K562 (cell line): ENCODE measurements around the gene ATP5MC3. TPM values are rescaled to one million over a fixed set of nuclear protein-coding genes. Genes with fewer than 3 reads are reported as not detected.
A peak's percentile ranks its signal among the peaks of the same experiment; 100 is the strongest.

Experiments used
- COPS2 ChIP-seq: fragments of 450-650 bp; conservative IDR thresholded peaks from 2 replicates; pipeline ENCODE4 v1.6.1; 2016; ENCODE audit warnings: mild to moderate bottlenecking, moderate library complexity
- CREM ChIP-seq: IDR thresholded peaks from 2 replicates; pipeline ENCODE4 v1.6.1; 2014; ENCODE audit warnings: antibody characterized with exemption, low read depth
- FOXM1 ChIP-seq, 2 experiments: fragments of 450-650 bp in 1 of 2; sonication (generic) in 1 of 2; formaldehyde crosslinking in 1 of 2; IDR thresholded peaks; 2 replicates each; pipeline versions ENCODE4 v1.6.1 to v1.9.0; 2017 to 2022; ENCODE audit warnings: low read depth in 2 of 2, mild to moderate bottlenecking in 2 of 2, missing genetic modification reagents in 1 of 2, moderate library complexity in 1 of 2
- HDAC2 ChIP-seq: fragments of 450-650 bp; IDR thresholded peaks from 2 replicates; pipeline ENCODE4 v1.6.1; 2016; ENCODE audit warnings: mild to moderate bottlenecking
- HMBOX1 ChIP-seq: sonication (generic); IDR thresholded peaks from 2 replicates; pipeline ENCODE4 v1.6.1; 2016
- ILK ChIP-seq: fragments of 450-650 bp; IDR thresholded peaks from 2 replicates; pipeline ENCODE4 v1.6.1; 2016; ENCODE audit warnings: missing genetic modification characterization, low read depth, mild to moderate bottlenecking, missing compliant biosample characterization, moderate library complexity, borderline replicate concordance
- MBD1 ChIP-seq: fragments of 250-450 bp; sonication (Bioruptor Pico); IDR thresholded peaks from 2 replicates; pipeline ENCODE4 v1.8.0; 2022; ENCODE audit warnings: inconsistent platforms
- NBN ChIP-seq: fragments of 450-650 bp; IDR thresholded peaks from 2 replicates; pipeline ENCODE4 v1.6.1; 2016; ENCODE audit warnings: low read depth, mild to moderate bottlenecking
- NELFE ChIP-seq: IDR thresholded peaks from 2 replicates; pipeline ENCODE4 v1.6.1; 2011; ENCODE audit warnings: mild to moderate bottlenecking; ENCODE audit not compliant: insufficient read depth, insufficient read length
- NONO ChIP-seq, 2 experiments: fragments of 200-400 bp in 1 of 2; fragments of 450-650 bp in 1 of 2; formaldehyde crosslinking in 1 of 2; IDR thresholded peaks; 2 replicates each; pipeline ENCODE4 v1.6.1; 2017; ENCODE audit warnings: low read depth in 2 of 2, mild to moderate bottlenecking in 2 of 2, moderate library complexity in 2 of 2, low read length in 1 of 2
- POLR2B ChIP-seq: fragments of 450-650 bp; IDR thresholded peaks from 2 replicates; pipeline ENCODE4 v1.6.1; 2018; ENCODE audit warnings: low read depth; ENCODE audit not compliant: partially characterized antibody
- ZC3H4 ChIP-seq: sonication (generic); formaldehyde crosslinking; IDR thresholded peaks from 2 replicates; pipeline ENCODE4 v1.9.0; 2021; ENCODE audit warnings: missing genetic modification reagents, borderline replicate concordance
- ZNF263 ChIP-seq: sonication (generic); formaldehyde crosslinking; IDR thresholded peaks from 2 replicates; pipeline ENCODE4 v1.8.0; 2022; ENCODE audit warnings: mild to moderate bottlenecking, missing genetic modification reagents, borderline replicate concordance
- ZNF77 ChIP-seq: fragments of 250-450 bp; sonication (Bioruptor Pico); IDR thresholded peaks from 2 replicates; pipeline ENCODE4 v1.5.0; 2020
- polyA plus RNA-seq, 8 experiments: library from polyadenylated mRNA; depleted of rRNA in 4 of 8; stranded (reverse) in 5 of 8; unstranded in 3 of 8; fragments of >200 nt; fragmentation: Nextera tagmentation in 2 of 8; fragmentation: Illumina TruSeq in 1 of 8; extraction: Ambion mirVana in 2 of 8; extraction: Trizol in 1 of 8; gene quantifications; 2 replicates each; pipeline versions ENCODE4 v1.2.1 to v1.2.3, GENCODE V29; 2011 to 2014; ENCODE audit warnings: inconsistent platforms in 1 of 8, missing spikeins in 1 of 8
- total RNA-seq, 7 experiments: library from RNA; depleted of rRNA in 6 of 7; stranded (reverse); fragments of >200 nt in 6 of 7; fragmentation: Illumina TruSeq in 2 of 7; extraction: Trizol in 2 of 7; gene quantifications; 2 replicates each; pipeline versions ENCODE4 v1.2.1 to v1.2.3, GENCODE V29; 2011 to 2021; ENCODE audit warnings: low replicate concordance in 1 of 7
- TF ChIP-seq, protein P1 (sequence below): fragments of 450-650 bp; formaldehyde crosslinking; IDR thresholded peaks from 2 replicates; pipeline ENCODE4 v1.4.0; 2020; ENCODE audit warnings: mild to moderate bottlenecking, mixed read lengths
- TF ChIP-seq, protein P2 (sequence below): sonication (generic); formaldehyde crosslinking; IDR thresholded peaks from 2 replicates; pipeline ENCODE4 v1.8.0; 2022; ENCODE audit warnings: missing genetic modification reagents, mild to moderate bottlenecking, borderline replicate concordance
- TF ChIP-seq, protein P3 (sequence below): fragments of 250-450 bp; sonication (Bioruptor Pico); IDR thresholded peaks from 2 replicates; pipeline ENCODE4 v1.5.0; 2022; ENCODE audit warnings: mild to moderate bottlenecking
- TF ChIP-seq, protein P4 (sequence below): sonication (generic); formaldehyde crosslinking; IDR thresholded peaks from 2 replicates; pipeline ENCODE4 v1.8.0; 2022; ENCODE audit warnings: missing genetic modification reagents, mild to moderate bottlenecking, borderline replicate concordance

Gene ATP5MC3
- total and polyA plus RNA-seq, 9 of the 15 experiments (the other 6 are each of a cell fraction or from before 2014, with no cell fraction given): 423 to 2,565 (median 1,012) TPM

- TF ChIP-seq COPS2 (no peak), MBD1 (CRISPR knock-in tag) (no peak), ZC3H4 (CRISPR knock-in tag) (no peak), ZNF263 (CRISPR knock-in tag) (no peak), HMBOX1 (no peak), POLR2B (peak; percentile 30), ZNF77 (CRISPR knock-in tag) (no peak), CREM (no peak), NONO (IDR thresholded peaks at IDR 0.05; ENCODE audit: low read depth in 2 of 2, low read length in 1 of 2) (no peak), FOXM1 (IDR thresholded peaks at IDR 0.05; ENCODE audit: low read depth) (no peak), FOXM1 (CRISPR knock-in tag; IDR thresholded peaks at IDR 0.05; ENCODE audit: low read depth) (no peak; the same call in 1 of the 2 replicates), NELFE (no peak), ILK (no peak), HDAC2 (peak; percentile 61; the same call in 1 of the 2 replicates), NBN (no peak)
- TF ChIP-seq, protein P1, sequence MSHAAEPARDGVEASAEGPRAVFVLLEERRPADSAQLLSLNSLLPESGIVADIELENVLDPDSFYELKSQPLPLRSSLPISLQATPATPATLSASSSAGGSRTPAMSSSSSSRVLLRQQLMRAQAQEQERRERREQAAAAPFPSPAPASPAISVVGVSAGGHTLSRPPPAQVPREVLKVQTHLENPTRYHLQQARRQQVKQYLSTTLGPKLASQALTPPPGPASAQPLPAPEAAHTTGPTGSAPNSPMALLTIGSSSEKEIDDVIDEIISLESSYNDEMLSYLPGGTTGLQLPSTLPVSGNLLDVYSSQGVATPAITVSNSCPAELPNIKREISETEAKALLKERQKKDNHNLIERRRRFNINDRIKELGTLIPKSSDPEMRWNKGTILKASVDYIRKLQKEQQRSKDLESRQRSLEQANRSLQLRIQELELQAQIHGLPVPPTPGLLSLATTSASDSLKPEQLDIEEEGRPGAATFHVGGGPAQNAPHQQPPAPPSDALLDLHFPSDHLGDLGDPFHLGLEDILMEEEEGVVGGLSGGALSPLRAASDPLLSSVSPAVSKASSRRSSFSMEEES: no peak
- TF ChIP-seq, protein P2, sequence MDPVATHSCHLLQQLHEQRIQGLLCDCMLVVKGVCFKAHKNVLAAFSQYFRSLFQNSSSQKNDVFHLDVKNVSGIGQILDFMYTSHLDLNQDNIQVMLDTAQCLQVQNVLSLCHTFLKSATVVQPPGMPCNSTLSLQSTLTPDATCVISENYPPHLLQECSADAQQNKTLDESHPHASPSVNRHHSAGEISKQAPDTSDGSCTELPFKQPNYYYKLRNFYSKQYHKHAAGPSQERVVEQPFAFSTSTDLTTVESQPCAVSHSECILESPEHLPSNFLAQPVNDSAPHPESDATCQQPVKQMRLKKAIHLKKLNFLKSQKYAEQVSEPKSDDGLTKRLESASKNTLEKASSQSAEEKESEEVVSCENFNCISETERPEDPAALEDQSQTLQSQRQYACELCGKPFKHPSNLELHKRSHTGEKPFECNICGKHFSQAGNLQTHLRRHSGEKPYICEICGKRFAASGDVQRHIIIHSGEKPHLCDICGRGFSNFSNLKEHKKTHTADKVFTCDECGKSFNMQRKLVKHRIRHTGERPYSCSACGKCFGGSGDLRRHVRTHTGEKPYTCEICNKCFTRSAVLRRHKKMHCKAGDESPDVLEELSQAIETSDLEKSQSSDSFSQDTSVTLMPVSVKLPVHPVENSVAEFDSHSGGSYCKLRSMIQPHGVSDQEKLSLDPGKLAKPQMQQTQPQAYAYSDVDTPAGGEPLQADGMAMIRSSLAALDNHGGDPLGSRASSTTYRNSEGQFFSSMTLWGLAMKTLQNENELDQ (CRISPR knock-in tag): peak; percentile 94; the same call in 1 of the 2 replicates
- TF ChIP-seq, protein P3, sequence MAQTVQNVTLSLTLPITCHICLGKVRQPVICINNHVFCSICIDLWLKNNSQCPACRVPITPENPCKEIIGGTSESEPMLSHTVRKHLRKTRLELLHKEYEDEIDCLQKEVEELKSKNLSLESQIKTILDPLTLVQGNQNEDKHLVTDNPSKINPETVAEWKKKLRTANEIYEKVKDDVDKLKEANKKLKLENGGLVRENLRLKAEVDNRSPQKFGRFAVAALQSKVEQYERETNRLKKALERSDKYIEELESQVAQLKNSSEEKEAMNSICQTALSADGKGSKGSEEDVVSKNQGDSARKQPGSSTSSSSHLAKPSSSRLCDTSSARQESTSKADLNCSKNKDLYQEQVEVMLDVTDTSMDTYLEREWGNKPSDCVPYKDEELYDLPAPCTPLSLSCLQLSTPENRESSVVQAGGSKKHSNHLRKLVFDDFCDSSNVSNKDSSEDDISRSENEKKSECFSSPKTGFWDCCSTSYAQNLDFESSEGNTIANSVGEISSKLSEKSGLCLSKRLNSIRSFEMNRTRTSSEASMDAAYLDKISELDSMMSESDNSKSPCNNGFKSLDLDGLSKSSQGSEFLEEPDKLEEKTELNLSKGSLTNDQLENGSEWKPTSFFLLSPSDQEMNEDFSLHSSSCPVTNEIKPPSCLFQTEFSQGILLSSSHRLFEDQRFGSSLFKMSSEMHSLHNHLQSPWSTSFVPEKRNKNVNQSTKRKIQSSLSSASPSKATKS (CRISPR knock-in tag): no peak
- TF ChIP-seq, protein P4, sequence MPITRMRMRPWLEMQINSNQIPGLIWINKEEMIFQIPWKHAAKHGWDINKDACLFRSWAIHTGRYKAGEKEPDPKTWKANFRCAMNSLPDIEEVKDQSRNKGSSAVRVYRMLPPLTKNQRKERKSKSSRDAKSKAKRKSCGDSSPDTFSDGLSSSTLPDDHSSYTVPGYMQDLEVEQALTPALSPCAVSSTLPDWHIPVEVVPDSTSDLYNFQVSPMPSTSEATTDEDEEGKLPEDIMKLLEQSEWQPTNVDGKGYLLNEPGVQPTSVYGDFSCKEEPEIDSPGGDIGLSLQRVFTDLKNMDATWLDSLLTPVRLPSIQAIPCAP (CRISPR knock-in tag): no peak
Observed at GRCh38 chr2:175180701-175181103, 808 bp downstream of the ATP5MC3 start (continued).
